Esophagus (tissue), 2 donors: Measurements from ENCODE around the gene MUC12. TPM values are rescaled to one million over a fixed set of nuclear protein-coding genes. Genes with fewer than 3 reads are reported as not detected.

ENCODE experiments used
- H3K27ac ChIP-seq, 2 donors: one replicate each; pipeline ENCODE4 v1.5.1; 2013; ENCODE audit warnings: low read depth in 2 of 2, mild to moderate bottlenecking in 2 of 2, inconsistent platforms in 1 of 2, low read length in 1 of 2, moderate library complexity in 1 of 2
- H3K27me3 ChIP-seq, 2 donors: one replicate each; pipeline ENCODE4 v1.6.1; 2013; ENCODE audit warnings: low read length in 2 of 2, control low read depth in 1 of 2, mild to moderate bottlenecking in 1 of 2; ENCODE audit not compliant: insufficient read depth in 2 of 2, control insufficient read depth in 1 of 2
- H3K36me3 ChIP-seq, 2 donors: one replicate each; pipeline ENCODE4 v1.6.1; 2013; ENCODE audit warnings: low read length in 1 of 2; ENCODE audit not compliant: control insufficient read depth in 2 of 2, insufficient read depth in 2 of 2
- H3K4me1 ChIP-seq, 2 donors: one replicate each; pipeline ENCODE4 v1.6.1; 2013; ENCODE audit warnings: low read length in 1 of 2; ENCODE audit not compliant: control insufficient read depth in 2 of 2, insufficient read depth in 2 of 2
- H3K4me3 ChIP-seq, 2 donors: one replicate each; pipeline ENCODE4 v1.5.1; 2013; ENCODE audit warnings: low read length in 2 of 2, mild to moderate bottlenecking in 2 of 2, low read depth in 1 of 2, moderate library complexity in 1 of 2
- H3K9me3 ChIP-seq, 2 donors: one replicate each; pipeline ENCODE4 v1.6.1; 2013; ENCODE audit warnings: mild to moderate bottlenecking in 2 of 2, low read depth in 1 of 2, low read length in 1 of 2, moderate library complexity in 1 of 2; ENCODE audit not compliant: control insufficient read depth in 2 of 2, insufficient read depth in 1 of 2
- WGBS, 2 donors: extraction: QIAGEN DNeasy Blood & Tissue Kit; methylation state at CpG; one replicate each; pipeline ENCODE4 v1.1.7; 2013; 5-methylcytosine and 5-hydroxymethylcytosine counted together
- polyA plus RNA-seq, 2 donors: library from polyadenylated mRNA; stranded (reverse); fragments of 200-250 nt; gene quantifications; one replicate each; pipeline ENCODE4 v1.2.3, GENCODE V29; 2013
- donor health status: healthy with polysubstance abuse.
- donor health status: Bipolar disorder and iron deficiency.

The MUC12 gene
- polyA plus RNA-seq, 2 donors: 0.13 to 0.28 TPM

DNA sequence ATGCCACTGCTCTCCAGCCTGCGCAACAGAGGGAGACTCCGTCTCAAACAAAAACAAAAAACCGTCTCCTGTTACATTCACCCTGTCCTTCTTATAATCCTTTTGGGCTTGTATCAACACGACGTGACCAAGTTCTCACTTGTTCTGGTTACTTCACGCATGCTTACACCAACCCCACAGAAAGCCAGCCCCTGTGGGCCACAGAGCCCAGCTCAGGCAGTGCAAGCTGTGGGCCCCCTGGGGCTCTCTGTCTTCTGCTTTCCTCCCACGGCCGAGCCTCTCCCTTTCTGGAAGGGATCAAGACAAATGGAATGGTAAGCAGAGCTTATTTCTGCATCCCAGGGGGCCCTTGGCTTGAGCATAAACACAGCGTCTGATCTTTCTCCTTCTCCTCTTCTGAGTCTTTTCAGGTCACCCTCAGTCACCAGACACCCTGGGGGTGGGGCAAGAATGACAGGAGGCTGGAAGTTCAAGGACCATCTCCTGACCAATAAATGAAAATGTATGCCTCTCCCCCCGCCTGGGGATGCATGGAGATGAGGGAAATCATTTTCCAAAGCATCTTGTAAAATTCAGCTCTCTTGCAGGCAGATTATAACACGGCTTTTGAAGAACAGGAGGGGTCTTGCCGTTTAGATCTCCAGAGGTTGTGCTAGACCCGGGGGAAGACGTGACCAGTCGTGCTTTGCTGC is 96.9 kb downstream of the MUC12 start:
- H3K27me3 ChIP-seq: no peaks in the 10 kb centered on the region
- H3K4me1 ChIP-seq: no peaks in the 10 kb centered on the region
- no peaks in the 10 kb centered on the region for H3K9me3 ChIP-seq
- no peaks in the 10 kb centered on the region for H3K36me3 ChIP-seq
- H3K4me3 ChIP-seq: no peak overlapping the region
- no peak overlapping the region for H3K27ac ChIP-seq
- 30 to 37% methylated on average over 15 of the region's 15 CpGs for WGBS, 2 donors

DNA sequence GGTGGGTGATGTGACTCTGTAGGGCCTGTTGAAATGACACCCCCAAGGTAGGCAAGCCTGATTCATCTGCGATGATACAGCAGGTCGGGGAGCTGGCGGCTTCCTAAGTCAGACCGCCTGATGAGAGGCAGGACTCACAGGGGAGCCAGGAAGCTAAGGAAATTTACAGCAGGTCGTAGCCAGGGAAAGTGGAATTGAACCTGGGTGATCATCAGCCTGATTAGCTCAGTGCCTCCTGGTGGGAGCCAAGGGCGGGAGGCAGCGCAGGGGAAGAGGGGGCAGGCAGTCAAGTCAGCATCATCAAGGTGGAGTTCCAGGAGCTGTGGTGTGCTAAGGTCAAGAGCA is 97.4 kb downstream of the MUC12 start:
- H3K4me1 ChIP-seq: no peaks in the 10 kb centered on the region
- no peak overlapping the region for H3K4me3 ChIP-seq
- no peak overlapping the region for H3K27ac ChIP-seq
- 68 to 70% methylated on average over 7 of the region's 7 CpGs for WGBS, 2 donors
- H3K9me3 ChIP-seq: no peaks in the 10 kb centered on the region
- no peaks in the 10 kb centered on the region for H3K36me3 ChIP-seq
- no peaks in the 10 kb centered on the region for H3K27me3 ChIP-seq

DNA sequence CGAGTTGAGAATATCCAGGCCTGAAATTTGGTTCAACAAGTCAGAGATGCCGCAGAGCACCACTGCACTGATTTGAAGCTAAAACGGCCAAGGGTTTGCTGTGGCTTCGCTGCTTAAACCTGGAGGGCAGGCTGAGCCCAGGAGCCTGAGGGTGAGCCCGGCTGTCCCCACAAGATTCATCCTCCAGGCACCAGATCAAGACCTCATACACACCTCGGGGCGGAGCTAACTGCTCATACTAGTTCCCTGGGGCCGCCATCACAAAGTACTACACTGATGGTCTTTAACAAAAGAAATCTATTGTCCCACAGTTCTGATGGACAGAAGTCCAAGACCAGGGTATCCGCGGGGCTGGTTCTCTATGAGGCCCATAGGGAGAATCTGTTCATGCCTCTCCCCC is 99.0 kb downstream of the MUC12 start:
- Histone ChIP-seq H3K4me1 (no peaks in the 10 kb centered on the region), H3K4me3 (no peak overlapping the region), H3K27ac (no peak overlapping the region), H3K27me3 (no peaks in the 10 kb centered on the region), H3K36me3 (no peaks in the 10 kb centered on the region), H3K9me3 (no peaks in the 10 kb centered on the region)
- WGBS, 2 donors: 90% methylated on average over 10 of the region's 10 CpGs

Other genes starting within 250 kb of the MUC12 start
- gene EPO, start 249.1 kb upstream of the MUC12 start, polyA plus RNA-seq: under 1 TPM in 1 of 2 donors, not detected in 1; 0.04 TPM
- gene ZAN, start 236.0 kb upstream of the MUC12 start, polyA plus RNA-seq: under 1 TPM in 1 of 2 donors, not detected in 1; under 0.01 TPM
- 10 to 100 TPM; 12.8 to 15.7 TPM for gene EPHB4, start 142.0 kb upstream of the MUC12 start, polyA plus RNA-seq
- 10 to 100 TPM; 13.8 to 23.0 TPM for gene SLC12A9, start 116.9 kb upstream of the MUC12 start, polyA plus RNA-seq
- gene TRIP6, start 102.2 kb upstream of the MUC12 start, polyA plus RNA-seq: 10 to 100 TPM; 39.4 to 75.0 TPM
- 100 to 1,000 TPM in 1 of 2 donors, 10 to 100 TPM in 1; 70.7 to 105 TPM for gene SRRT, start 94.5 kb upstream of the MUC12 start, polyA plus RNA-seq
- gene UFSP1, start 79.8 kb upstream of the MUC12 start, polyA plus RNA-seq: 1 to 10 TPM; 3.8 to 3.9 TPM
- 1 to 10 TPM in 1 of 2 donors, under 1 TPM in 1; 0.52 to 1.4 TPM for gene ACHE, start 73.7 kb upstream of the MUC12 start, polyA plus RNA-seq
- gene MUC3A, start 20.0 kb upstream of the MUC12 start, polyA plus RNA-seq: under 1 TPM; 0.02 to 0.04 TPM
- gene MUC17, start 50.5 kb downstream of the MUC12 start, polyA plus RNA-seq: not detected
- gene TRIM56, start 115.9 kb downstream of the MUC12 start, polyA plus RNA-seq: 10 to 100 TPM in 1 of 2 donors, 1 to 10 TPM in 1; 6.2 to 13.5 TPM
- gene SERPINE1, start 157.5 kb downstream of the MUC12 start, polyA plus RNA-seq: 1 to 10 TPM in 1 of 2 donors, under 1 TPM in 1; 0.88 to 1.3 TPM
- gene AP1S1, start 184.9 kb downstream of the MUC12 start, polyA plus RNA-seq: 10 to 100 TPM; 40.2 to 43.3 TPM
- gene VGF, start 196.0 kb downstream of the MUC12 start, polyA plus RNA-seq: under 1 TPM in 1 of 2 donors, not detected in 1; 0.01 TPM
- gene NAT16, start 210.7 kb downstream of the MUC12 start, polyA plus RNA-seq: not detected
- gene MOGAT3, start 231.5 kb downstream of the MUC12 start, polyA plus RNA-seq: not detected
- gene PLOD3, start 248.0 kb downstream of the MUC12 start, polyA plus RNA-seq: 1 to 10 TPM; 9.2 to 9.7 TPM
- 10 to 100 TPM; 56.0 to 73.2 TPM for gene ZNHIT1, start 248.6 kb downstream of the MUC12 start, polyA plus RNA-seq